Body of pancreas (tissue), 4 donors: Measurements from ENCODE around the gene DRC1.

Source experiments
- POLR2A ChIP-seq, 3 donors: fragments of 450-650 bp; IDR thresholded peaks; one replicate each; pipeline ENCODE4 v1.6.1; 2016; ENCODE audit warnings: antibody characterized with exemption in 3 of 3, mild to moderate bottlenecking in 2 of 3
- TF ChIP-seq, protein P1 (sequence below), 7 experiments: fragments of 450-650 bp in 4 of 7; fragments of 200-600 bp in 3 of 7; sonication (generic) in 3 of 7; IDR thresholded peaks; one replicate each; pipeline ENCODE4 v1.5.1; 2016 to 2019; ENCODE audit warnings: antibody characterized with exemption in 7 of 7

DNA sequence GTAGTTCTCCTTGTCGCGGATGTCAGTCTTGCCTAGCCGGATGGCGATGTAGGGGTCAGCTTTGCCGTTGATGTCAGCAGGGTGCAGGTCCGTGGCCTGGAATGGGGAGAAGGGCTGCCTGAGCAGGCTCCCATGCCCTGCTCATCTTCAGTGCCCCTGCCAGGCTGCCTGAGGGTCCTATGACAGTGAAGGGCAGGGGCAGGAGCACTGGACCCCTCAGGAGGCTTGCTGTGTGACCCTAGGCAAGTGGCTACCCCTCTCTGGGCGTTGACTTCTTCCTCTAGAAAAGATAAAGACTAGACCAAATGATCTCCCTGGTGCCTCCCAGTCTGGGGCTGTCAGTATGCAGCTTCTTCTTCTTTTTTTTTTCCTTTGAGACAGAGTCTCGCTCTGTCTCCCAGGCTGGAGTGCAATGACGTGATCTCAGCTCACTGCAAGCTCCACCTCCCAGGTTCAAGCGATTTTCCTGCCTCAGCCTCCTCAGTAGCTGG lies 64.3 kb downstream of the DRC1 start:
- no peak for TF ChIP-seq POLR2A (IDR thresholded peaks at IDR 0.05)
- TF ChIP-seq, protein P1, sequence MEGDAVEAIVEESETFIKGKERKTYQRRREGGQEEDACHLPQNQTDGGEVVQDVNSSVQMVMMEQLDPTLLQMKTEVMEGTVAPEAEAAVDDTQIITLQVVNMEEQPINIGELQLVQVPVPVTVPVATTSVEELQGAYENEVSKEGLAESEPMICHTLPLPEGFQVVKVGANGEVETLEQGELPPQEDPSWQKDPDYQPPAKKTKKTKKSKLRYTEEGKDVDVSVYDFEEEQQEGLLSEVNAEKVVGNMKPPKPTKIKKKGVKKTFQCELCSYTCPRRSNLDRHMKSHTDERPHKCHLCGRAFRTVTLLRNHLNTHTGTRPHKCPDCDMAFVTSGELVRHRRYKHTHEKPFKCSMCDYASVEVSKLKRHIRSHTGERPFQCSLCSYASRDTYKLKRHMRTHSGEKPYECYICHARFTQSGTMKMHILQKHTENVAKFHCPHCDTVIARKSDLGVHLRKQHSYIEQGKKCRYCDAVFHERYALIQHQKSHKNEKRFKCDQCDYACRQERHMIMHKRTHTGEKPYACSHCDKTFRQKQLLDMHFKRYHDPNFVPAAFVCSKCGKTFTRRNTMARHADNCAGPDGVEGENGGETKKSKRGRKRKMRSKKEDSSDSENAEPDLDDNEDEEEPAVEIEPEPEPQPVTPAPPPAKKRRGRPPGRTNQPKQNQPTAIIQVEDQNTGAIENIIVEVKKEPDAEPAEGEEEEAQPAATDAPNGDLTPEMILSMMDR (IDR thresholded peaks at IDR 0.05): no peak
